GM18909 (cell line): ENCODE results near the gene CCL22.
"Not testable (repeated sequence)": the region's sequence is repeated elsewhere in the genome, so short reads cannot be mapped to it uniquely, and the experiment has no call there.

ENCODE experiments used
- ATAC-seq: cut with Tn5 transposase; IDR thresholded peaks from one replicate; pipeline ENCODE4 v1.9.1; 2021; ENCODE audit warnings: mild to moderate bottlenecking; ENCODE audit not compliant: unreplicated experiment, poor library complexity

Gene CCL22

DNA sequence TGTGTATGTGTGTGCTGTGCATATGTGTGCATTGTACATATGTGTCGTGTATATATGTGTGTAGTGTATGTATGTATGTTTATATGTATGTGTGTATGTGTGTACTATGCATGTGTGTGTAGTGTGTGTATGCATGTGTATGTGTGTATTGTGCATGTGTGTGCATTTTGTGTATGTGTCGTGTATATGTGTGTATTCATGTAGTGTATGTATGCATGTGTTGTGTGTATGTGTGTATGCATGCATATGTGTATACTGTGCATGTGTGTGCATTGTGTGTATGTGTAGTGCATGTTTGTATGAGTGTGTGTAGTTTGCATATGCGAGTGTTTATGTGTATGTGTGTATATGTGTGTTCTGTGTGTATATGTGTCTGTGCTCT is 30.5 kb downstream of the CCL22 start:
- ATAC-seq = no peak

DNA sequence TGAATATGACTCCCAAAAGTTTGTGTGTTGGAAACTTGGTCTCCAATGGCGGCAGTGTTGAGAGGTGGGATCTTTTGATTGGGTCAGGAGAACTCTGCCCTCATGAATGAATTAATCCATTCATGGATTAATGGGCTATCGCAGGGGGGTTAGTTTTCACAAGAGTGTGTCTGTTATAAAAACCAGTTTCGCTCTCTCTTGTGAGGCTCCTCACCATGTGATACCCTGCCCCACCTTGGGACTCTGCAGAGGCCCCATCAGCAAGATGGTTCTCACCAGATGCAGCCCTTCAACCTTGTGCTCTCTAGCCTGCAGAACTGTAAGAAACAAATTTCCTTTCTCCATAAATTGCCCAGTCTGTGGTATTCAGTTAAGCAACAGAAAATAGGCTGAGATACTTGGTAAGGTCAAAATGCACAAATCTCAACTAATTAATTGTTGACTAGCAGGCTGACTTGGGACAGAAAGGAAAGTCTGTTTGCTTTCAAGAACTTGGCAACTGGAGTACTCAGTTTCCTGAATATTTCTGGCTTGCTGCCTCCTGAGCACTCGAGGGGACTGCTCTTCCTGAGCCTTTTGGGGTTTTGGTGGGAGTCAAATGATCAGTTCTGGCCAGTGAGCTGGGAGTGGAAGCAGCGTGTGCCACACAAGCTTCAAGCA is 32.2 kb downstream of the CCL22 start:
- no peak for ATAC-seq

DNA sequence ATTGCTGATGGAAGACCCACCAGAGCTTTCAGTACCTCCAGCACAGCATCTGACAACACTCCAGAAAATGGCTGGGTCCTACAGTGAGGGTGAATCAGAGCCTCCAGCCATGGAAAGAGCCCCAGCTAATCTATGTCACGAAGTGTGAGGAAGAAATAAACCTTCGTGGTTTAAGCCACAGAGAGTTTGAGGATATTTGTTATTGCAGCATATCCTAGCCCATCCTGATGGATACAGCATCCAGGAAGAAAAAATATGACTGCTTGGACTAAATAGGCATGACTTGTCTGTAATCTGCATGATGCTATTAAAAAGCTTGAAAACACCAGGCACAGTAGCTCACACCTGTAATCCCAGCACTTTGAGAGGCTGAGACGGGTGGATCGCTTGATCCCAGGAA is 32.7 kb downstream of the CCL22 start:
- no peak for ATAC-seq

DNA sequence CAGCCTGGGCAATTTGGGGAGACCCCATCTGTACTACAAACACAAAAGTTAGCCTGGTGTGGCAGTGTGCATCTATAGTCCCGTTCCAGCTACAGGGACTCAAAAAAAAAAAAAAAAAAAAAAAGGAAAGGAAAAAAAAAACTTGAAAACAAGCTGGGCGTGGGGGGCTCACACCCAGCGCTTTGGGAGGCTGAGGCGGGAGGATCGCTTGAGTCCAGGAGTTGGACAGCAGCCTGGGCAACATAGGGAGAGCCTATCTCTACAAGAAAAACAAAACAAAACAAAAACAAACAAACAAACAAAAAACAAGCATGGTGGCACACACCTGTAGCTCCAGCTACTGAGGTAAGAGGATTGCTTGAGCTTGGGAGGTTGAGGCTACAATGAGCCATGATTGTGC is 33.1 kb downstream of the CCL22 start:
- no peak for ATAC-seq

DNA sequence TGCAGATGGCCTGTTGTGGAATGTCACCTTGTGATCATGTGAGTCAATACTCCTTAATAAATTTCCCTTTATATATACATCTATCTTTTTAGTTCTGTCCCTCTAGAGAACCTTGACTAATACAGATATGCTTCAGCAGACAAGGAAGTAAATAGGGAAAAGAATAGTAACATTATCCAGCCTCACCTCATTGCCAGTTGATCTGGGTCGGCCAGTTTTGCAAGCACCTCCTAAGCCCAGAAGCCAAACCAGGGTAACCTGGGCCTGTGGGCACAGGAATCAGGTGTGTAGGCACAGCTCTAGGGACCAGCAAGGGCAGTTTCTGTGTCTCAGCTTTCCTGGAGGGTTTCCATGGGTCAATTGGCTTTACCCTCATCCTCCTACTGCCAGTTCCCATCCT is 34.1 kb downstream of the CCL22 start:
- ATAC-seq = no peak

DNA sequence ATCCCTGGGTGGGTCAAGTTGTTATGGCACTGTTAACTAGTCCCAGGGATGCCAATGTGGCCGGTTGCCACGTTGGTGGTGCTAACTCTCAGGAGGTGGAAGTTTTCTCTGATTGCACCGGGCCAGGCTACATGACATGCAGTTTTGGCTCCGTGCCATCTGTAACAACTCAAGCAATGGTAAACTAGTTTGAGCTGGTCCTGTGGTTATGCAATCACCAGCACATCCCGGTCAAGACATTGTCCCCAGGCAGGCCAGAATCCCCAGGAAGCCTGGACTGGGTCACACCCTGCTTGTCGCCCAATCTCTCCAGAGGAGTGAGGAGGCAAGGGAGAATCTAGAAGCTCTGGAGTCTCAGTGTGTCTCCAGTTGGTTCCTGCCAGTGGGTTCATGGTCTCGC is 35.9 kb downstream of the CCL22 start:
- no peak for ATAC-seq

DNA sequence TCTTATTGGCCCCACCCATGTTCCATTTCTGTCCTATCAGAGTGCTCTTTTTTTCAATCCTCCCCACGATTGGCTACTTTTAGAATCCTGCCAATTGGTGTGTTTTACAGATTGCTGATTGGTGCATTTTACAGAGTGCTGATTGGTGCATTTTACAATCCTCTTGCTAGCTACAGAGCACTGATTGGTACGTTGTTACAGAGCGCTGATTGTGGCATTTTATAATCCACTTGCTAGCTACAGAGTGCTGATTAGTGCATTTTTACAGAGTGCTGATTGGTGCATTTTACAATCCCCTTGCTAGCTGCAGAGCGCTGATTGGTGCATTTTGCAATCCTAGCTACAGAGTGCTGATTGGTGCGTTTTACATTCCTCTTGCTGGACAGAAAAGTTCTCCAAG is 36.4 kb downstream of the CCL22 start:
- no peak for ATAC-seq

DNA sequence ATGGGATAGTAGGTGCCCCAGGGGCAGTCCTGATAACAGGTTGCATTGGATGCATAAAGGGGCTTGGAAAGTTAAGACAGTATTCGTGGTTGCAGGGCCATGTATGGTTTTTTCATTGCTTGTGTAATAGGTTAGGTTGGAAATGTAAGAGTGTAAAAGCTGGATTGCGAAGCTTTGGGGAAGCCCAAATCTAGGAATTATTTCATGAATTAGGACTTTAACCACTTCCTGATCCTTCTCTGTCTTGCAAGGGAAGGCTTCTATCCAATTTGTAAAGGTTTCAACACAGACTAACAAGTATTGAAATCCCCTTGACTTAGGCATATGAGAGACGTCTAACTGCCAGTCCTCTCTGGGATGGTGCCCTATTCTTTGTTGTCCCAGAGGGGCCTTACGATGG is 38.2 kb downstream of the CCL22 start:
- ATAC-seq = no peak

DNA sequence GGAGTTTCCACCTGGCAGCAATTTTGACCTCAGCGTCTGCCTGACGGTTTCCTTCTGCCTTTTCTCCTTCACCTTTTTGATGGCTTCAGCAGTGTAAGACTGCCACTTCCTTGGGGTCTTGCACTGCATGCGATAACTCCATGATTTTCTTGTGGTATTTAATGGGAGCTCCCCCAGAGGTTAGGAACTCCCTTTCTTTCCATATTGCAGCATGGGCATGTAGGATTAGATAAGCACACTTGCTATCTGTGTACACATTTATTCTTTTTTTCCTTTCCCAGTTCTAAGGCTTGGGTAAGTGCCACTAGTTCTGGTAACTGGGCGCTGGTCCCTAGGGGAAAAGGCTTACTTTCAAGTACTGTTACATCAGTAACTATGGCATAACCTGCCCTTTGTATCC is 38.9 kb downstream of the CCL22 start:
- ATAC-seq = not testable (repeated sequence)

DNA sequence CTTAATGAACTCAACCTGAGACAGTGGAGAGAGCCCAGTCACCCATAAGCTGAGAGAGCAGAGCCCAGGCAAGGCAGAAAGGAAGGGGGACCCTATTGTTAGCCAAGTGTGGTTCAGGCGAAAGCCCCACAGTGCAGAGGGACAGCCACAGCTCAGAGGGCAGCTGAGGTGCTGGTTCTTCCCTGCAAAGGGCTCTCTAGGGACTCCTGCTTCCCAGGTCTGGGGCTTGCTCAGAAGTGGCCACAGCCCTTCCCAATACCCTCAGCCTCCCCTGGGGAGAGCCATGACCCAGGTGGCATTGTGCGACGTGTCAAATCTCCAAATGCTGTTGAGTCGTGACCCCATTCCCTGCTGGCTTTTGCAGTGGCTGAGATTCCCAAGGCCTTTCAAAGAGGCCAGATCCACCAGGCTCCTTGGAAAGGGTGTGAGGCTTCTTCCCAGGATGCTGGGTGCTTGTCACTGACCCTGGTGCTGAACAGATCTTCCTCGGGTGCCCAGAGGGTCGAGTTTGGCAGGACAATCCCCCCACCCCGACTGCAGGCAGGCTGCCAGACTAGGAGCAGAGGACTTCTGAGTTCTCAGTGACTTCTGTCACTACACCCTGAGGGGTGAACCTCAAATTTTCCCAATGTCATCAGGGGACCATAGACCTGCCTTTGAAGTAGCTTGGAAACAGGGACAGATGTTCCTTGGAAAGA is 43.5 kb downstream of the CCL22 start:
- no peak for ATAC-seq

DNA sequence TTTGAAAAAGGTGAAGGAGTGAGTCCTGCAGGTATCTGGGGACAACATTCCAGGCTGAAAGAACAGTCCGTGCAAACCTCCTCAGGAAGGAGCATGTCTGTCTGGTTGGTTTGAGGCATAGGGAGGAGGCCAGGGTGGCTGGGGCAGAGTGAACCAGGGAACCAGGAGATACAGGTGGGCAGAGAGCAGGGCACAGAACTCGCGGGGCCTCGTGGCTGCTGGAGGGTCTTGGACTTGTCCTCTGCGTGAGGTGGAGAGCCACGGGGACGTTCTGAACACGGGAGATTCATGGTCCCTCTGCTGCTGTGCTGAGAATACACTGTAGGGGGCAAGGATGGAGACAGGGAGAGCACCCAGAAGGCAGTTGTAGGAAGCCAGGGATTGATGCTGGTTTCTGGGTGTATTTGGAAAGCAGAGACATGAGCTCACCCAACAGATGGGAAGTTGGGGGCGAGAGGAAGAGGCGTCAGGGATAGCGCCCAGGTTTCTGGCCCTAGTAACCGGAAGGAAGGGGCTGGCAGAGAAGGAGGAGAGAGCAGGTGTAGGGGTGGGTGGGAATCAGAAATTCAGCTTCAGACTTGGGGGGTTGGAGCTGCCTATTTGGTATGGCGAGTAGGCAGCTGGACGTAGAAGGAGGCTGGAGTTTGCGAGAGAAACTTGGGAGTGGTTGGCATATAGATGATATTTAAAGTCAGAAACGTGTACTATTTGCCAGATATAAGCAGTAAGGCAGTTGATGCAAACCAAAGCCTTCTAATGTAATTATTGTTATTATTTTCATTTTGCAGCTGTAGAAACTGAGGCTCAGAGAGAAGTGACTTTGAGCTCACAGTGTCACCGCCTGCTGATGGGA is 45.6 kb downstream of the CCL22 start, which contains the start of gene CCL17:
TSS of gene CCL17 (plus strand) at position 803 of the 853 bp plus-strand sequence. CDS start 9,166 bp downstream, outside the sequence.
- no peak for ATAC-seq

DNA sequence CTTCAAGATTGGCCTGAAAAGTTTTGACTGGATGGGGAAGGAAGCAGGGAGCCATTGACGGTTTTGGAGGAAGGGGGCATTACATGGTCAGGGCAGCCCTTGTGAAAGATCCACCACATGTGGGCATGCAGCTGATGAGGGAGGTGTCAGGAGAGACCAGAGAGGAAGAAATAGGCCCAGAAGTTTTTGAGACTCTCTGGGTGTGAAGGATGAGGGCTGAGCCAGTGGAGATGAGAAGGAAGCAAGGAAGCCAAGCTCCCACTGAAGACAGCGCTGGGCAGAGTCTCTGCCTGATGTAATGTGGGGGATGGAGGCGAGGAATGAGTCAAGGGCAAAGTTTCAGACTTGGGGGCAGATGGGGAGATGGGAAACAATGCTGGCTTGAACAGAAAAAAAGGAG is 46.5 kb downstream of the CCL22 start:
- no peak for ATAC-seq

DNA sequence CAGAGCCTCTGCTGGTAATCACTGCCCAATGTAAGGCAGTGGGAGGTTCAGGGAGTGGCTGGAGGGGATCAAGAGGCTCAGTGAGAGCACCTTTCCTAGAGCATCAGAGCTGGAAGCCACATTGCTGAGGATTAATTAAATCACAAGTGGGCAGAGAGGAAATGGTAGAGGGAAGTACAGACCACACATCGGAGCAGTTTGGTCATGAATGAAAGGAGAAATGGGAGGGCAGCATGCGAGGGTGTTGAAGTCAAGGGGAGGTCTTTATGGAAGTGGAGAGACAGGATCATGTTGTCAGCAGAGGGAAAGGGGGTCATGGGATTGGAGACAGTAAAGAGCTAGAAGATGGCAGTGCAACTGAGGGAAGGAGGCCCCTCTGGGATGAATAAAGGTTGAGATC is 48.3 kb downstream of the CCL22 start:
- no peak for ATAC-seq

DNA sequence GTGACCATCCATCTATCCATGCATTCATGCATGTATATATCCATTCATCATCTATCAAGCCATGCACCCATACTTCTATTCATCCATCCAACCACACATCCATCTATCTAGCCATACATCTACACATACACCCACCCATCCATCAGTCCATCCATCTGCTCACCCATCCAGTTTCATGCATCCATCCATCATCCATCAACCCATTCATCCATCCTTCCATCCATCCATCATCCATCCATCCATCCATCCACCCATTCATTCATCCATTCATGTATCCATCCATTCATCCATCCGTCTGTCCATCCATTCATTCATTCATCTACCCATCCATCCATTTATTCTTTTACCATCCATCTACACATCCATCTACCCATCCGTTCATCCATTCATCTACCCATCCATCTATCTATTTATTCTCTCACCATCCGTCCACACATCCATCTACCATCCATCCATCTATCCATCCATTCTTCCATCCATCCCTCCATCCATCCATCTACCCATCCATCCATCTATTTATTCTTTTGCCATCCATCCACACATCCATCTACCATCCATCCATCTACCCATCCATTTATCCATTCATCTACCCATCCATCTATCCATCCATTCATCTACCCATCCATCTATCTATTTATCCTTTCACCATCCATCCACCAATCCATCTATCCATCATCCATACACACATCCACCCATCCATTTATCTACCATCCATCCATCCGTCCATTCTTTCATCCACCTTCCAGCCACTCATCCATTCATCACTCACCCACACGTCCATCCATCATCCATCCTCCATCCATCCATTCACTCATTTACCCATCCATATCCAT is 49.2 kb downstream of the CCL22 start:
- no peak for ATAC-seq

DNA sequence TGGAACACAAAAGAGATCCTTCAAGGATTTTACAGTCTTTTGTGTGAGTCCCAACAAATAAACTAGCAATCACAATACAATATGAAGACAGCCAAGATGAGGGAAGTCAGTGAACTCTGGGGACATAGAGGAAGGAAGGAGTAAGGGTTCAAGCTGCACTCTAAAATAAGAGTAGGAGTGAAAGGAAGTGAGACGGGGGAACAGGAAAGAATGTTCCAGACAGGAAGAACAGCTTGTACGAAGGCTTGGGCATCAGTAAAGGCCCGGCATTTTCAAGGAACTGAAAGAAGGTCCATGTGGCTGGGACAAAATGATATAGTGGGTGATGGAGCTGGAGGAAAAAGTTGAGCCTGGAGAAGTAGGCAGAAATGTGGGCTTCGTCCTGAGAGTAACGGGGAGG is 50.5 kb downstream of the CCL22 start:
- no peak for ATAC-seq

DNA sequence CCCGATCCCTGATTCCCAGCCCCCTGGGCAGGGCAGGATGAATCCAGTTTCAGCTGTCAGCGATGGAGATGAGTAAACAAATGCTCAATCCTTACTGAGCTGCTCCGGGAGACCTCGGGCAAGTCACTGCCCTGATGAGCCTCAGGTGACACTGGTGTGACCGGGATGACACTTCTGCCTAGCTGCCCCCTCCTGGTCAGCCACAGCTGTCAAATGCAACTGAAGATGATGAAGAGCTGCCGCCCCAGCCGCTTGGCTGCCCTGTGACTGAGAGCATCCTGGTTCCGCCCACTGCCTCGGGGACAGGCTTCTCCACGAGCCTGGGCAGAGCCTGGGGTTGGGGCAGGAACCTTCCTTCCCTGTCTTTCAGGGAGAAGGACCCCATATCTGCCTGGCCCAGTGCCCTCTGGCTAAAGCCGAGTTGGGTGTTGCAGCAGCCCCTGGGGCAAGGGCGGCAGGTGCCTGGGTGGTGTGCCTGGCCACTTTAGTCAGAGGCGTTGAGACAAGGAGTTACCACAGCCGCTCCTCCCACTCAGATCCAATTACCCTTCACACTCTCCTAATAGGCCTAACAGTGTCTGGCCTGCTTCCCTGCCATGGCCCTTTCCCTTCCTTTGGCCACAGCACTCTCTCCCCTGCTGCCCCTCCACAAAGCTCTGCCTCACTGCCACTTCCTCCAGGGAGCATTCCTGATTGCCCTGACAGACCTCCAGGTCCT is 51.4 kb downstream of the CCL22 start:
- ATAC-seq = no peak

DNA sequence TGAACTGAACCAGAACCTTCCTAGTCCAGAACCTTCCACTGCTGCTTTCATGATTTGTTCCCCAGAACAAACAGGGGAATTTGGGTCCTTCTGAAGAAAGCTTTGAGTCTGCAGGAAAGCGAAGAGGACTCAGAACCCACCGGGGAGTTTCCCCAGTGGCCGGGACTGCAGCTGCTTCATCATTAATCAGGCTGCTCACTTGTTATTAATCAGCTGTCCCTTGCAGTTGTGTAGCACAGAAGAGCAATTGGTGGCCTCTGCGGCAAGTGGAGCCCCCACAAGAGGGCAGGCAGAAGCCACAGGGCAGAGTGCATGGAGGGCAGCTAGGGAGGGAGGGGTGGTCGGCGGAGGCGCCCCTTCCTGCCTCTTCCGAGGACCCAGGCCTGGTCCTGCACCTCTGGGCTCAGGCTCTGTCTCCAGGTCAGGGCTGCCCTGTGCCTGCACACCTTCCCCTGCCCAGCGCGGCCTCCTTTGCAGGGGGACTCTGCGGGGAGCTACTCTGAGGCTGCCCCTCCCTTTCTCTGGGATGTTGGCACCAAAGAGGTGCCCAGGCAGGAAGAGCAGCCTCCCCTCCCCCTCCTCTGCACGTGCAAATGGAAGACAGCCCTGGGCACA is 52.9 kb downstream of the CCL22 start:
- peak; percentile 40 for ATAC-seq

DNA sequence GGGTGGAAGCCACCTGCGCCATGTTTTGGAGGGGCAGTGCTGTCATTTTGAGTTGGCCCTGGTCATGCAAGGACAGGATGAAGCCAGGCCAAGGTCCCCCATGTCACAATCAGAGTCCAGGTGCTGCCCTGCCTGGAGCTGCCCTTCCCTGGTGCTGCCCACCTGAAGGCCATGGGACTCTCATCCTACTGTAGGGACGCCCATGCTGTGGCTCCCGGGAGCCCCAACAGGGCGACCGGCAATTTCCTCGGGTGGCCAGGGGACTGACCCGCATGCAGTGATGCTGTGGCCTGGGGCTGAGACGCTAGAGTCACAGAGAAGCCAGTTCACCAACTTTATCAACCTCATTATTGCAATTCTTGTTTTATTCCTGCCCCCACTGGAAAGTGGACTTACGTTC is 54.0 kb downstream of the CCL22 start:
- no peak for ATAC-seq

DNA sequence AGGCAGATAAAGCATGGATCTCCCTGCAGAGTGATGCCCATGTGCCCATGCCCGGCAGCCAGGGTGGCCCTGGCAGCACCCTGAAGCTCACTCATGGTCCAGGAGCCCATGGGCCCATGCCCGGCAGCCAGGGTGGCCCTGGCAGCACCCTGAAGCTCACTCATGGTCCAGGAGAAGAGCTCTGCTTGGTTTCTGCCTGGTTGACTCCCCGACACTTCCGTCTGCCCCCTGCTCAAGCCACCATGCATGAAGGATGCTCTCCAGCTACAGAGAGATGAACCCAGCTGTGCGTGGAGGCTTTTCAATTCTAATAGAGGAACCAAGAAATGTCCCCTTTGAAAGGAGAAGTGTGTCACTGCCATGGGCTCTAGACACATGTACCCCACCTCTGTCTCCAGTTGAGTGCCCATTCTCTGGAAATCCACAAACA is 54.7 kb downstream of the CCL22 start:
- ATAC-seq = peak; percentile 61
